ENCODE measurements around the gene OASL. TPM values are rescaled to one million over a fixed set of nuclear protein-coding genes. Genes with fewer than 3 reads are reported as not detected.

The OASL gene
- total RNA-seq, 1 experiment from 2014 or later: not detected

GRCh38 chr12:120972870-120973543 is 66.0 kb downstream of the OASL start:
- no peaks in the 10 kb centered on the region for H4K20me1 ChIP-seq (ENCODE audit: control insufficient read depth, insufficient read depth, insufficient read length)
- DNase-seq: peak; percentile 93
- no CpG with 5 or more reads among the region's 10 CpGs for WGBS (ENCODE audit: extremely low coverage, insufficient read length, low lambda C conversion rate)
- H3K79me2 ChIP-seq (ENCODE audit: insufficient read depth, low read length): no peaks in the 10 kb centered on the region
- H3K4me1 ChIP-seq (ENCODE audit: insufficient read depth, low read length): peaks cover 3% of the 10 kb centered on the region; the same call in 1 of the 2 replicates
- H3K27me3 Mint-ChIP-seq (ENCODE audit: low read depth): no peaks in the 10 kb centered on the region
- no peaks in the 10 kb centered on the region for H3K79me1 ChIP-seq (ENCODE audit: insufficient read depth, low read depth, low read length, poor library complexity, severe bottlenecking)
- no peak overlapping the region for H3K23ac ChIP-seq (ENCODE audit: insufficient read length, low read depth, low read length)
- peak overlapping the region in 1 of 2 experiments; percentile 27; a peak in 2 of 5 replicates for H3K4me3 Mint-ChIP-seq
- no peak overlapping the region for H3K9ac ChIP-seq (ENCODE audit: extremely low read depth, insufficient read length, low read length)
- H2AK5ac ChIP-seq (ENCODE audit: insufficient read length, low read length): no peak overlapping the region
- no peaks in the 10 kb centered on the region for H3K9me3 ChIP-seq (ENCODE audit: control insufficient read depth, low read depth, low read length)
- no peak overlapping the region for H2AFZ ChIP-seq (ENCODE audit: low read length)
- H3K36me3 Mint-ChIP-seq (ENCODE audit: insufficient read depth in 1 of 3, low read depth in 3 of 3): no peaks in the 10 kb centered on the region
- H3T11ph ChIP-seq (ENCODE audit: low read length): no peak overlapping the region
- H3K14ac ChIP-seq (ENCODE audit: insufficient read depth, low read length): 0 out of 2 replicates have a peak overlapping the region, but pooled peaks have one; percentile 24
- H3K27me3 ChIP-seq (ENCODE audit: insufficient read depth, low read length): no peaks in the 10 kb centered on the region
- peaks cover 14 to 21% of the 10 kb centered on the region in 2 experiments for H3K4me1 Mint-ChIP-seq
- H3K27ac ChIP-seq (ENCODE audit: insufficient read length, low read depth, low read length): no peak overlapping the region
- H3K9me3 Mint-ChIP-seq: no peaks in the 10 kb centered on the region
- no peak overlapping the region for H4K91ac ChIP-seq (ENCODE audit: insufficient read length, low read depth, low read length)
- no peak overlapping the region for H2BK5ac ChIP-seq (ENCODE audit: insufficient read length, low read length)
- H3K4me2 ChIP-seq (ENCODE audit: insufficient read depth, insufficient read length, low read length): peak overlapping the region; percentile 20
- no peak for TF ChIP-seq CTCF (conservative IDR thresholded peaks at IDR 0.05)
- no peaks in the 10 kb centered on the region for H3K23me2 ChIP-seq (ENCODE audit: insufficient read length, low read depth, low read length, poor library complexity, severe bottlenecking)
- H3K18ac ChIP-seq (ENCODE audit: insufficient read length, low read depth, low read length): no peak overlapping the region
- no peak overlapping the region for H4K5ac ChIP-seq (ENCODE audit: insufficient read length, low read depth, low read length)
- H2BK120ac ChIP-seq (ENCODE audit: low read depth, low read length, poor library complexity, severe bottlenecking): no peak overlapping the region
- H2BK20ac ChIP-seq (ENCODE audit: low read depth, low read length, poor library complexity, severe bottlenecking): no peak overlapping the region
- H3K56ac ChIP-seq (ENCODE audit: insufficient read length, low read depth, low read length): no peak overlapping the region
- peak overlapping the region; percentile 89 to 92 (median 89); a peak in 4 of 7 replicates for H3K27ac Mint-ChIP-seq
- no peak overlapping the region for H2BK12ac ChIP-seq (ENCODE audit: insufficient read length, low read depth, low read length)
- H4K8ac ChIP-seq (replicated peaks; ENCODE audit: insufficient read length, low read depth, low read length): no peak overlapping the region
- no peak overlapping the region for H2BK15ac ChIP-seq (ENCODE audit: low read depth, low read length)
- H3K4ac ChIP-seq (ENCODE audit: low read depth, low read length): no peak overlapping the region

All from H9 (cell line).